ENCODE data around the gene MRPS9. TPM values are rescaled to one million over a fixed set of nuclear protein-coding genes. Genes with fewer than 3 reads are reported as not detected.

MRPS9 gene
- total RNA-seq, 1 donor: 17.8 TPM

GRCh38 chr2:105087273-105087672 lies 49.4 kb downstream of the MRPS9 start:
- no peak overlapping the region for H3K4me3 ChIP-seq (ENCODE audit: low read depth, low read length)
- no peak for DNase-seq (ENCODE audit: low read depth)
- TF ChIP-seq CTCF (IDR thresholded peaks at IDR 0.05; ENCODE audit: insufficient read depth, low read length): no peak

GRCh38 chr2:105090091-105090490 lies 52.2 kb downstream of the MRPS9 start:
- no peak for DNase-seq (ENCODE audit: low read depth)
- H3K4me3 ChIP-seq (ENCODE audit: low read depth, low read length): no peak overlapping the region
- TF ChIP-seq CTCF (IDR thresholded peaks at IDR 0.05; ENCODE audit: insufficient read depth, low read length): no peak

- no peak for DNase-seq (ENCODE audit: low read depth)
- H3K4me3 ChIP-seq (ENCODE audit: low read depth, low read length): no peak overlapping the region
- TF ChIP-seq CTCF (IDR thresholded peaks at IDR 0.05; ENCODE audit: insufficient read depth, low read length): no peak
Observed at GRCh38 chr2:105092797-105093196, 54.9 kb downstream of the MRPS9 start.

- no peak for TF ChIP-seq CTCF (IDR thresholded peaks at IDR 0.05; ENCODE audit: insufficient read depth, low read length)
- DNase-seq (ENCODE audit: low read depth): no peak
- H3K4me3 ChIP-seq (ENCODE audit: low read depth, low read length): no peak overlapping the region
Observed at GRCh38 chr2:105099153-105099552, 61.3 kb downstream of the MRPS9 start.

GRCh38 chr2:105100046-105100840 lies 62.4 kb downstream of the MRPS9 start:
- no peak for TF ChIP-seq CTCF (IDR thresholded peaks at IDR 0.05; ENCODE audit: insufficient read depth, low read length)
- DNase-seq (ENCODE audit: low read depth): no peak
- no peak overlapping the region for H3K4me3 ChIP-seq (ENCODE audit: low read depth, low read length)

- H3K4me3 ChIP-seq (ENCODE audit: low read depth, low read length): no peak overlapping the region
- DNase-seq (ENCODE audit: low read depth): no peak
- TF ChIP-seq CTCF (IDR thresholded peaks at IDR 0.05; ENCODE audit: insufficient read depth, low read length): no peak
Observed at GRCh38 chr2:105102001-105102400, 64.1 kb downstream of the MRPS9 start.
